GM18505 (cell line): ENCODE measurements around the gene HHAT.

ENCODE experiments used
- ATAC-seq: cut with Tn5 transposase; IDR thresholded peaks from one replicate; pipeline ENCODE4 v1.9.1; 2021; ENCODE audit not compliant: unreplicated experiment
- POLR2A ChIP-seq: IDR thresholded peaks from 4 replicates; pipeline ENCODE4 v1.6.1; 2011; ENCODE audit warnings: borderline replicate concordance; ENCODE audit not compliant: insufficient read depth, insufficient read length; ENCODE audit errors: extremely low read depth

The HHAT gene

GRCh38 chr1:210663730-210664573, 335.2 kb downstream of the HHAT start:
- TF ChIP-seq POLR2A = no peak
- ATAC-seq = no peak

DNA sequence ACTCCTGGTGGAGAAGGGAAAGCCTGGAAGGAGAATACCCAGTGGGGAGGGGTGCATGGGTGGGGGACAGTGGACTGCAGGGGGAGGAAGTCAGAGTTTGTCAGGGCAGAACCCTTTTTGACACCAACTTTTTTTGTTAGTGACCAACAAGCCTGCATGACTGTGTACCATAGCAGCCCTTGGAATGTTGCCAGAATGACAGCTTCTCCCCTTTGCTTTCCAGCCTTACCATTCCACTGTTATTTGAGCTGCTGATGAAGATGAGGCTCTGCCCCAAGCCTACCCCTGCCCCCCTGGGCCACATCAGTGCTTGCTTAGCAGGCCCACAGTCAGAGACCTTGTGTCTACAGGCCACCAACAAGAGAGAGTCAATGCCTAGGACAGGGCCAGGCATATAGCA, 341.2 kb downstream of the HHAT start:
- TF ChIP-seq POLR2A = no peak
- no peak for ATAC-seq

- no peak for TF ChIP-seq POLR2A
Measured at GRCh38 chr1:210674151-210674550, 345.4 kb downstream of the HHAT start.

GRCh38 chr1:210676539-210676938, 347.8 kb downstream of the HHAT start:
- no peak for TF ChIP-seq POLR2A
- no peak for ATAC-seq

More at GRCh38 chr1:210674151-210674550, 345.4 kb downstream of the HHAT start:
- ATAC-seq = no peak

DNA sequence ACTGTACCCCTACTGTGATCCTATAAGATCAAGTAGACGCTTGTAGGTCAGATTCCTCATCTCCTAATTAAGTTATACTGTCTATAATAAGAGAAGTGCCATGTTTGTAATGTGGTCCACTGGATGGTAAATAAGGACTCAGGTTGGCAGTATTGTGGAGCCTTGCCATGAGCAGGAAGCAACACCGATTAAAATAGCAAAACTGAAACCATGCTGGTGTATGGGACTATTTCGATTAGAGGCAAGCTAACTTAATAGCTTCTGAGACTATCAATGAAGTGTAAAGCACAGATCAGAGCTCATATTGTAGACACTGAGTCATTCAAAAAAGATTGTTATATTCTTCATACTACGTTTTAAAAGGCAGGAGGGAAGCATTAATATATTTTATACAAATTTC, 348.8 kb downstream of the HHAT start:
- no peak for ATAC-seq
- no peak for TF ChIP-seq POLR2A

GRCh38 chr1:210678306-210678705, 349.6 kb downstream of the HHAT start:
- no peak for TF ChIP-seq POLR2A
- no peak for ATAC-seq

- TF ChIP-seq POLR2A = no peak
- ATAC-seq = no peak
Measured at GRCh38 chr1:210681158-210681557, 352.5 kb downstream of the HHAT start.

GRCh38 chr1:210683403-210684047, 354.8 kb downstream of the HHAT start:
- no peak for ATAC-seq
- no peak for TF ChIP-seq POLR2A

DNA sequence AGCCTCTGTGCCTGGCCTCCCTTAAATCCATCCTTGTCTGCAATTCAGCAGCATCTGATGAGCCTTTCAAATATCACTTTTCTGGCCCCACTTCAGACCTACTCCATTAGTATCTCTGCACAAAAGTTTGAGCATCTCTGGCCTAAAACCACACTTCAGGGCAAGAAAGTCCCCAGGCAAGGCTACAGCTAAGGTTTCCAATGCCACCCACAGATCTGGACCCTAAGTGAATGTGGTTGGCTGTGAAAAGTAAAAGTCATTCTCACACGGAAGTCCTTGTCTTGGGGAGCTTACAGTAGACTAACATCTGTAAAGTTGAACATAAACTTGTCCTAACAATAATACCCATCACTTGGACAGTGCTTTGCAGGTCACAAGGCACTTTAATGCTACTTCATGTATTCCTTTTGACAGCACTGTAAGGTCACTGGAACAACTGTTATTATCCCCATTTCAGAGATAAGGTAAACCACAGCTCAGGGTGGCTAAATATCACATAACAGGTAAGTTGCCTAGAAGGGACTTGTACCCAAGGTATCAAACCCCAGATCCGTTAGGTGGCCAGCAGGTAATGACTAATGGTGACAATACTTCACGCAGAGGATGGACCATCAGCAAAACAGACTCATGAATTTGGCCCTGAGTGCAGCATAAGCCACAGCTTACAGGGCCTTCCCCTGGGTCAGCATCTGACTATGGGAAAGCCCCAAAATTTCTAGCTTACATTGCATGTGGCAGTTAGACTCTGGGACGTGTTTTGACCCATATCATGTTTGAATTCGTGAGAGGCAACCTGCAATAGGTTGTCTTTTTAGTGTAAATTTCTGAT, 356.0 kb downstream of the HHAT start:
- no peak for TF ChIP-seq POLR2A
- ATAC-seq = peak; percentile 85

GRCh38 chr1:210685295-210685650, 356.6 kb downstream of the HHAT start:
- no peak for TF ChIP-seq POLR2A
- no peak for ATAC-seq

GRCh38 chr1:210686841-210687240, 358.1 kb downstream of the HHAT start:
- TF ChIP-seq POLR2A = no peak

DNA sequence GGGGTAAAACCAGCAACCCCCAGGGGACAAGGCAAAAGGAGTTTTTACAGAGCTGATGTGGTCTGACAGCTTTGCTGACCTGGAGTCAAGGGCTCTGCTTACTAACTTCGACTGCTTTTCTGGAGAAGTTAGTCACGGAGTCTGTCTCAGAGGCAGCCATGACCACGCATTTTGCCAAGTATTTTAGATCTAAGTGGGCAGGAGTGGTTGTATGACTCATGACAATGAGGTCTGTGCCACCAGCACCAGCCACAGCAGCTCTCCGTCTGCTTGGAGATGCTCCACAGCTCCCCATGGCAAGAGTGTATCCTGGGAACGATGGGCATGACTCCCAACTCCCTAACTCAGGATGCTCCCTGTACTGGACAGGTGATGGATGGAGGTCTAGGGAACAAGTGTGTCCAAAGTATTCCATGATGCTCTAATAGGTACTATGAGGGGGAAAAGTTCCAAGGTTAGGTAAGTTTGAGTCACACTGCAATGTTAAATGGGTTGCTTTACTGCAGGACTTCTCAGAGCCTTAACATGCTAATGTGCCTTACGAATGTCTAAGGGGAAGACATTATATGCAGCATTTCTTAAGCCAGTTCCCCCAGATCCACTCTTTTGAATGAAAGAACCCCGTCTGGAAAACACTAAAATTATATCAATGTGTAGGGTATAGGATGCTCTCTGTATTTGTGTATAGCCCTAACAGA, 359.0 kb downstream of the HHAT start:
- no peak for TF ChIP-seq POLR2A
- ATAC-seq = no peak

More at GRCh38 chr1:210686841-210687240, 358.1 kb downstream of the HHAT start:
- ATAC-seq = no peak
